Liver (tissue), 3 donors: Measurements from ENCODE around the gene TNNC2.

Source experiments
- FOXA1 ChIP-seq: IDR thresholded peaks from 2 replicates; pipeline ENCODE4 v1.6.1; 2016; ENCODE audit warnings: antibody characterized with exemption
- GABPA ChIP-seq, 2 donors: IDR thresholded peaks in 1 of 2; conservative IDR thresholded peaks in 1 of 2; 2 replicates each; pipeline ENCODE4 v1.6.1; 2016; ENCODE audit warnings: antibody characterized with exemption in 2 of 2, mild to moderate bottlenecking in 1 of 2, moderate library complexity in 1 of 2
- HNF4G ChIP-seq: IDR thresholded peaks from 2 replicates; pipeline ENCODE4 v1.6.1; 2016; ENCODE audit warnings: antibody characterized with exemption
- JUND ChIP-seq, 2 donors: IDR thresholded peaks; 2 replicates each; pipeline ENCODE4 v1.6.1; 2016; ENCODE audit warnings: antibody characterized with exemption in 2 of 2
- RAD21 ChIP-seq, 2 donors: IDR thresholded peaks; 2 replicates each; pipeline ENCODE4 v1.6.1; 2016; ENCODE audit warnings: antibody characterized with exemption in 2 of 2, mild to moderate bottlenecking in 2 of 2
- RXRA ChIP-seq, 2 donors: IDR thresholded peaks; 2 replicates each; pipeline ENCODE4 v1.6.1; 2017 to 2018; ENCODE audit warnings: antibody characterized with exemption in 2 of 2, mild to moderate bottlenecking in 1 of 2
- SP1 ChIP-seq: IDR thresholded peaks from 2 replicates; pipeline ENCODE4 v1.6.1; 2018; ENCODE audit warnings: antibody characterized with exemption, mild to moderate bottlenecking
- TAF1 ChIP-seq: conservative IDR thresholded peaks from 2 replicates; pipeline ENCODE4 v1.6.1; 2016; ENCODE audit warnings: antibody characterized with exemption, mild to moderate bottlenecking
- YY1 ChIP-seq: IDR thresholded peaks from 2 replicates; pipeline ENCODE4 v1.6.1; 2016; ENCODE audit warnings: antibody characterized with exemption, mild to moderate bottlenecking
- TF ChIP-seq, protein P1 (sequence below): fragments of 150-350 bp; IDR thresholded peaks from 2 replicates; pipeline ENCODE4 v1.5.1; 2017; ENCODE audit warnings: improper control_type of control experiment, low read depth, low read length; ENCODE audit not compliant: missing input control
- TF ChIP-seq, protein P2 (sequence below): IDR thresholded peaks from 2 replicates; pipeline ENCODE4 v1.6.1; 2016; ENCODE audit warnings: antibody characterized with exemption
- TF ChIP-seq, protein P3 (sequence below): IDR thresholded peaks from 2 replicates; pipeline ENCODE4 v1.6.1; 2016; ENCODE audit warnings: antibody characterized with exemption, mild to moderate bottlenecking
- TF ChIP-seq, protein P4 (sequence below): IDR thresholded peaks from 2 replicates; pipeline ENCODE4 v1.6.1; 2016; ENCODE audit warnings: antibody characterized with exemption
- TF ChIP-seq, protein P5 (sequence below): IDR thresholded peaks from 2 replicates; pipeline ENCODE4 v1.6.1; 2016; ENCODE audit warnings: antibody characterized with exemption
- donor health status: healthy.
- donor health status: healthy.

DNA sequence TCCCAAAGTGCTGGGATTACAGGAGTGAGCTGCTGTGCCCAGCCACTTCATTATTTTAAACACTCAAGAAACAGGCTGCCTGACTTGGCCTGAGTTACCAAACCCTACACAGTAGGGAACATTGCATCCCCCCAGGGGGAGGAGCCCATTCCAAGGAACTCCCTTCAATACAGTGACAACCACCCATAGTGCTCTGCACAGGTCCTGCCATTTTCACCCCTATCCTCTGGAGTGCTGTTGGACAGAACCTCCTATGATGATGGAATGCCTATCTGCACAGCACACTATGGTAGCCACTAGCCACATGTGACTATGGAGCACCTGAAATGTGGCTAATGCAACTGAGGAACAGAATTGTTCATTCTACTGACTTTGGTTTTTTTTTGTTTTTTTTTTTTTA is 18.3 kb upstream of the TNNC2 start:
- TF ChIP-seq GABPA (IDR thresholded peaks at IDR 0.05 in 1 of 2, conservative IDR thresholded peaks at IDR 0.05 in 1 of 2) (no peak), RAD21 (IDR thresholded peaks at IDR 0.05) (no peak), SP1 (no peak), YY1 (no peak), HNF4G (no peak), JUND (IDR thresholded peaks at IDR 0.05) (no peak), TAF1 (no peak), FOXA1 (no peak), RXRA (IDR thresholded peaks at IDR 0.05) (no peak)
- TF ChIP-seq, protein P1, sequence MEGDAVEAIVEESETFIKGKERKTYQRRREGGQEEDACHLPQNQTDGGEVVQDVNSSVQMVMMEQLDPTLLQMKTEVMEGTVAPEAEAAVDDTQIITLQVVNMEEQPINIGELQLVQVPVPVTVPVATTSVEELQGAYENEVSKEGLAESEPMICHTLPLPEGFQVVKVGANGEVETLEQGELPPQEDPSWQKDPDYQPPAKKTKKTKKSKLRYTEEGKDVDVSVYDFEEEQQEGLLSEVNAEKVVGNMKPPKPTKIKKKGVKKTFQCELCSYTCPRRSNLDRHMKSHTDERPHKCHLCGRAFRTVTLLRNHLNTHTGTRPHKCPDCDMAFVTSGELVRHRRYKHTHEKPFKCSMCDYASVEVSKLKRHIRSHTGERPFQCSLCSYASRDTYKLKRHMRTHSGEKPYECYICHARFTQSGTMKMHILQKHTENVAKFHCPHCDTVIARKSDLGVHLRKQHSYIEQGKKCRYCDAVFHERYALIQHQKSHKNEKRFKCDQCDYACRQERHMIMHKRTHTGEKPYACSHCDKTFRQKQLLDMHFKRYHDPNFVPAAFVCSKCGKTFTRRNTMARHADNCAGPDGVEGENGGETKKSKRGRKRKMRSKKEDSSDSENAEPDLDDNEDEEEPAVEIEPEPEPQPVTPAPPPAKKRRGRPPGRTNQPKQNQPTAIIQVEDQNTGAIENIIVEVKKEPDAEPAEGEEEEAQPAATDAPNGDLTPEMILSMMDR: no peak
- TF ChIP-seq, protein P2, sequence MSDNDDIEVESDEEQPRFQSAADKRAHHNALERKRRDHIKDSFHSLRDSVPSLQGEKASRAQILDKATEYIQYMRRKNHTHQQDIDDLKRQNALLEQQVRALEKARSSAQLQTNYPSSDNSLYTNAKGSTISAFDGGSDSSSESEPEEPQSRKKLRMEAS: no peak
- TF ChIP-seq, protein P3, sequence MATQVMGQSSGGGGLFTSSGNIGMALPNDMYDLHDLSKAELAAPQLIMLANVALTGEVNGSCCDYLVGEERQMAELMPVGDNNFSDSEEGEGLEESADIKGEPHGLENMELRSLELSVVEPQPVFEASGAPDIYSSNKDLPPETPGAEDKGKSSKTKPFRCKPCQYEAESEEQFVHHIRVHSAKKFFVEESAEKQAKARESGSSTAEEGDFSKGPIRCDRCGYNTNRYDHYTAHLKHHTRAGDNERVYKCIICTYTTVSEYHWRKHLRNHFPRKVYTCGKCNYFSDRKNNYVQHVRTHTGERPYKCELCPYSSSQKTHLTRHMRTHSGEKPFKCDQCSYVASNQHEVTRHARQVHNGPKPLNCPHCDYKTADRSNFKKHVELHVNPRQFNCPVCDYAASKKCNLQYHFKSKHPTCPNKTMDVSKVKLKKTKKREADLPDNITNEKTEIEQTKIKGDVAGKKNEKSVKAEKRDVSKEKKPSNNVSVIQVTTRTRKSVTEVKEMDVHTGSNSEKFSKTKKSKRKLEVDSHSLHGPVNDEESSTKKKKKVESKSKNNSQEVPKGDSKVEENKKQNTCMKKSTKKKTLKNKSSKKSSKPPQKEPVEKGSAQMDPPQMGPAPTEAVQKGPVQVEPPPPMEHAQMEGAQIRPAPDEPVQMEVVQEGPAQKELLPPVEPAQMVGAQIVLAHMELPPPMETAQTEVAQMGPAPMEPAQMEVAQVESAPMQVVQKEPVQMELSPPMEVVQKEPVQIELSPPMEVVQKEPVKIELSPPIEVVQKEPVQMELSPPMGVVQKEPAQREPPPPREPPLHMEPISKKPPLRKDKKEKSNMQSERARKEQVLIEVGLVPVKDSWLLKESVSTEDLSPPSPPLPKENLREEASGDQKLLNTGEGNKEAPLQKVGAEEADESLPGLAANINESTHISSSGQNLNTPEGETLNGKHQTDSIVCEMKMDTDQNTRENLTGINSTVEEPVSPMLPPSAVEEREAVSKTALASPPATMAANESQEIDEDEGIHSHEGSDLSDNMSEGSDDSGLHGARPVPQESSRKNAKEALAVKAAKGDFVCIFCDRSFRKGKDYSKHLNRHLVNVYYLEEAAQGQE: no peak
- TF ChIP-seq, protein P4, sequence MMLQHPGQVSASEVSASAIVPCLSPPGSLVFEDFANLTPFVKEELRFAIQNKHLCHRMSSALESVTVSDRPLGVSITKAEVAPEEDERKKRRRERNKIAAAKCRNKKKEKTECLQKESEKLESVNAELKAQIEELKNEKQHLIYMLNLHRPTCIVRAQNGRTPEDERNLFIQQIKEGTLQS: no peak
- TF ChIP-seq, protein P5, sequence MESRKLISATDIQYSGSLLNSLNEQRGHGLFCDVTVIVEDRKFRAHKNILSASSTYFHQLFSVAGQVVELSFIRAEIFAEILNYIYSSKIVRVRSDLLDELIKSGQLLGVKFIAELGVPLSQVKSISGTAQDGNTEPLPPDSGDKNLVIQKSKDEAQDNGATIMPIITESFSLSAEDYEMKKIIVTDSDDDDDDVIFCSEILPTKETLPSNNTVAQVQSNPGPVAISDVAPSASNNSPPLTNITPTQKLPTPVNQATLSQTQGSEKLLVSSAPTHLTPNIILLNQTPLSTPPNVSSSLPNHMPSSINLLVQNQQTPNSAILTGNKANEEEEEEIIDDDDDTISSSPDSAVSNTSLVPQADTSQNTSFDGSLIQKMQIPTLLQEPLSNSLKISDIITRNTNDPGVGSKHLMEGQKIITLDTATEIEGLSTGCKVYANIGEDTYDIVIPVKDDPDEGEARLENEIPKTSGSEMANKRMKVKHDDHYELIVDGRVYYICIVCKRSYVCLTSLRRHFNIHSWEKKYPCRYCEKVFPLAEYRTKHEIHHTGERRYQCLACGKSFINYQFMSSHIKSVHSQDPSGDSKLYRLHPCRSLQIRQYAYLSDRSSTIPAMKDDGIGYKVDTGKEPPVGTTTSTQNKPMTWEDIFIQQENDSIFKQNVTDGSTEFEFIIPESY: no peak
